PC-9 (cell line): ENCODE data around the gene CGB8. TPM values are rescaled to one million over a fixed set of nuclear protein-coding genes. Genes with fewer than 3 reads are reported as not detected.
"Not testable (repeated sequence)": the region's sequence is repeated elsewhere in the genome, so short reads cannot be mapped to it uniquely, and the experiment has no call there.

ENCODE experiments used
- BruUV-seq: library from RNA; stranded (reverse); fragments of 400-500 nt; replicated peaks from 2 replicates; lab custom pipeline; 2021; lab: Mats Ljungman, UMichigan
- CTCF ChIA-PET: fragments of 300-600 bp; sonication (Branson Sonifier 250); formaldehyde crosslinking; loops from one replicate; lab custom pipeline; 2022; ENCODE audit warnings: antibody characterized with exemption; lab: Charles Lee
- POLR2A ChIA-PET: fragments of 300-600 bp; sonication (Branson Sonifier 250); formaldehyde crosslinking; loops from one replicate; lab custom pipeline; 2022; ENCODE audit warnings: antibody characterized with exemption; ENCODE audit not compliant: unreplicated experiment; lab: Charles Lee
- DNase-seq, 2 experiments: peaks; one replicate each; pipeline versions ENCODE4 v3.0.0 to v3.0.0-alpha.2; 2015 to 2022; ENCODE audit warnings: mixed read lengths in 1 of 2
- H2AFZ ChIP-seq: fragments of 200-600 bp; sonication (generic); 2 replicates; pipeline ENCODE4 v1.8.1; 2017; ENCODE audit warnings: antibody characterized with exemption
- H3F3A ChIP-seq: fragments of 200-600 bp; sonication (generic); 2 replicates; pipeline ENCODE4 v1.8.1; 2017; ENCODE audit warnings: antibody characterized with exemption, mild to moderate bottlenecking, low read depth; ENCODE audit not compliant: insufficient read depth
- H3K27ac ChIP-seq: fragments of 200-600 bp; sonication (generic); 2 replicates; pipeline ENCODE4 v1.6.1; 2016; ENCODE audit warnings: mixed run types
- H3K27me3 ChIP-seq: fragments of 200-600 bp; sonication (generic); 2 replicates; pipeline ENCODE4 v1.6.1; 2016; ENCODE audit warnings: low read depth, mixed run types; ENCODE audit not compliant: insufficient read depth
- H3K36me3 ChIP-seq: fragments of 200-600 bp; sonication (generic); 2 replicates; pipeline ENCODE4 v1.6.1; 2016; ENCODE audit warnings: low read depth, mixed run types
- H3K4me1 ChIP-seq: fragments of 200-600 bp; sonication (generic); replicated peaks from 2 replicates; pipeline ENCODE4 v1.6.1; 2016; ENCODE audit warnings: mixed run types; ENCODE audit not compliant: insufficient read depth
- H3K4me2 ChIP-seq: fragments of 200-600 bp; sonication (generic); 2 replicates; pipeline ENCODE4 v1.6.1; 2017; ENCODE audit warnings: mixed run types
- H3K4me3 ChIP-seq: fragments of 200-600 bp; sonication (generic); 2 replicates; pipeline ENCODE4 v1.6.1; 2016; ENCODE audit warnings: mixed run types
- H3K79me2 ChIP-seq: fragments of 200-600 bp; sonication (generic); 2 replicates; pipeline ENCODE4 v1.6.1; 2017; ENCODE audit warnings: low read depth, mixed run types
- H3K9me2 ChIP-seq: fragments of 200-600 bp; sonication (generic); 2 replicates; pipeline ENCODE4 v1.8.1; 2017; ENCODE audit warnings: mild to moderate bottlenecking; ENCODE audit not compliant: insufficient read depth
- H3K9me3 ChIP-seq: fragments of 200-600 bp; sonication (generic); 2 replicates; pipeline ENCODE4 v1.8.1; 2016; ENCODE audit warnings: low read depth; ENCODE audit not compliant: insufficient read depth
- H4K20me1 ChIP-seq: fragments of 200-600 bp; sonication (generic); 2 replicates; pipeline ENCODE4 v1.8.1; 2017; ENCODE audit not compliant: insufficient read depth
- CTCF ChIP-seq: fragments of 200-600 bp; sonication (generic); conservative IDR thresholded peaks from 2 replicates; pipeline ENCODE4 v1.6.1; 2017; ENCODE audit warnings: mixed run types, antibody characterized with exemption, mild to moderate bottlenecking, moderate library complexity
- EZH2 ChIP-seq: fragments of 200-600 bp; sonication (generic); IDR thresholded peaks from 2 replicates; pipeline ENCODE4 v1.8.0; 2017; ENCODE audit warnings: antibody characterized with exemption, low read depth
- intact Hi-C: fragments of 100-400 bp; cut with micrococcal nuclease; formaldehyde crosslinking; loops from one replicate; pipeline ENCODE4 v1.10.0; 2022; ENCODE audit not compliant: unreplicated experiment
- total RNA-seq: library from RNA; stranded (reverse); gene quantifications from 2 replicates; pipeline ENCODE4 v1.2.3, GENCODE V29; 2021

CGB8 gene
- total RNA-seq, 1 experiment from 2014 or later: 1.0 TPM

GRCh38 chr19:49057636-49058234, 8.8 kb upstream of the CGB8 start, which contains the start of gene CGB7:
Gene CGB7, minus strand, starts transcription at chr19:49057749. Its CDS starts 2,374 bp downstream, at chr19:49055375.
- DNase-seq: peak in 1 of 2 experiments; percentile 81
- no peak for TF ChIP-seq CTCF
- ChIA-PET CTCF (interaction anchor here (1.0 kb wide), 1 partner anchor 65 kb away, joined by 3 read pairs; the partner anchor contains the start of gene GYS1), POLR2A (interaction anchor here (0.6 to 0.7 kb wide), 3 partner anchors 64 to 948 kb away, joined by 3 to 4 read pairs (median 3); partner anchors contain the start of gene GYS1)
- Histone ChIP-seq H3K4me3 (peak within 1 kb of the TSS; percentile 63), H3K36me3 (no peaks in the 10 kb centered on the region), H2AFZ (peak within 1 kb of the TSS; percentile 94), H3K9me2 (no peaks in the 10 kb centered on the region), H3K9me3 (no peaks in the 10 kb centered on the region), H3K27me3 (no peaks in the 10 kb centered on the region), H3K4me2 (peak within 1 kb of the TSS; percentile 94), H3K4me1 (0 out of 2 replicates have a peak, but pooled peaks cover 10% of the 10 kb centered on the region), H3F3A (peaks cover 18% of the 10 kb centered on the region), H3K27ac (no peak within 1 kb of the TSS), H3K79me2 (no peaks in the 10 kb centered on the region), H4K20me1 (no peaks in the 10 kb centered on the region)
- intact Hi-C loops: loop anchor here (5.0 kb wide), 1 partner anchor 40 kb away; the partner anchor contains the start of gene LHB
- BruUV-seq: no TSS peak

- not testable (repeated sequence) for H3K79me2 ChIP-seq, H3K36me3 ChIP-seq, H3K9me2 ChIP-seq, H4K20me1 ChIP-seq, H3K9me3 ChIP-seq, H3K27ac ChIP-seq, H2AFZ ChIP-seq, DNase-seq, H3K27me3 ChIP-seq
- CTCF ChIA-PET: interaction anchor here (1.0 kb wide), 1 partner anchor 64 kb away, joined by 3 read pairs; the partner anchor contains the start of gene GYS1
- H3K4me2 ChIP-seq: peak overlapping the region; percentile 94
- intact Hi-C loops: loop anchor here (5.0 kb wide), 1 partner anchor 40 kb away; the partner anchor contains the start of gene LHB
- TSS peak; percentile 32 for BruUV-seq
- H3K4me3 ChIP-seq: peak overlapping the region; percentile 63
- H3K4me1 ChIP-seq: 0 out of 2 replicates have a peak, but pooled peaks cover 10% of the 10 kb centered on the region
- POLR2A ChIA-PET: interaction anchor here (0.6 to 0.7 kb wide), 2 partner anchors 64 to 897 kb away, joined by 3 read pairs; partner anchors contain the start of gene GYS1
- H3F3A ChIP-seq: peaks cover 22% of the 10 kb centered on the region
These were observed 8.1 kb upstream of the CGB8 start for GRCh38 chr19:49056902-49057596.

GRCh38 chr19:49056101-49056901, 7.4 kb upstream of the CGB8 start:
- Histone ChIP-seq H3K79me2 (no peaks in the 10 kb centered on the region), H3K9me3 (no peaks in the 10 kb centered on the region), H3K27me3 (no peaks in the 10 kb centered on the region), H3K4me2 (peak overlapping the region; percentile 94), H2AFZ (peak overlapping the region; percentile 94), H3K9me2 (no peaks in the 10 kb centered on the region), H3K4me3 (peak overlapping the region; percentile 63), H3K27ac (no peak overlapping the region), H3K4me1 (0 out of 2 replicates have a peak, but pooled peaks cover 10% of the 10 kb centered on the region), H4K20me1 (no peaks in the 10 kb centered on the region), H3K36me3 (no peaks in the 10 kb centered on the region), H3F3A (peaks cover 22% of the 10 kb centered on the region)
- BruUV-seq: TSS peak; percentile 48
- ChIA-PET CTCF (interaction anchor here (0.7 to 0.9 kb wide), 2 partner anchors 17 to 532 kb away, joined by 3 to 5 read pairs; no protein-coding TSS in a partner anchor), POLR2A (interaction anchor here (0.5 to 0.8 kb wide), 3 partner anchors 69 to 273 kb away, joined by 3 to 14 read pairs (median 4); no protein-coding TSS in a partner anchor)
- DNase-seq: peak; percentile 54 to 77
- TF ChIP-seq CTCF (peak; percentile 78), EZH2 (no peak)
- intact Hi-C loops: loop anchor here (5.0 kb wide), 1 partner anchor 39 kb away; the partner anchor contains the start of gene LHB

GRCh38 chr19:49050376-49051033, 1.6 kb upstream of the CGB8 start:
- H3K4me2 ChIP-seq: peak overlapping the region; percentile 47
- H3F3A ChIP-seq, H3K36me3 ChIP-seq, H3K4me3 ChIP-seq, H4K20me1 ChIP-seq, H3K27me3 ChIP-seq, H3K9me3 ChIP-seq, H3K27ac ChIP-seq, H3K9me2 ChIP-seq, POLR2A ChIA-PET, intact Hi-C loops, CTCF ChIA-PET, H3K79me2 ChIP-seq, H2AFZ ChIP-seq, H3K4me1 ChIP-seq: not testable (repeated sequence)
- peak; percentile 82 for DNase-seq
- BruUV-seq: TSS peak; percentile 50

GRCh38 chr19:49049834-49050233, 923 bp upstream of the CGB8 start:
- H3F3A ChIP-seq, H3K4me3 ChIP-seq, H3K9me3 ChIP-seq, H3K4me1 ChIP-seq, H3K27ac ChIP-seq, H2AFZ ChIP-seq, POLR2A ChIA-PET, intact Hi-C loops, H3K4me2 ChIP-seq, H3K27me3 ChIP-seq, H4K20me1 ChIP-seq, H3K9me2 ChIP-seq, DNase-seq, H3K79me2 ChIP-seq, H3K36me3 ChIP-seq, CTCF ChIA-PET: not testable (repeated sequence)
- BruUV-seq: TSS peak; percentile 91
